C4-2B (cell line): Measurements from ENCODE around the gene PRKCE.

Experiments used
- H3K27ac ChIP-seq: fragments of 450-650 bp; 2 replicates; pipeline ENCODE4 v1.5.1; 2017
- CTCF ChIP-seq: fragments of 450-650 bp; conservative IDR thresholded peaks from 2 replicates; pipeline ENCODE4 v1.5.1; 2017; ENCODE audit warnings: mild to moderate bottlenecking
- ZFX ChIP-seq: fragments of 450-650 bp; IDR thresholded peaks from 2 replicates; pipeline ENCODE4 v1.6.1; 2017

PRKCE gene

GRCh38 chr2:45830322-45830721 lies 178.8 kb downstream of the PRKCE start:
- H3K27ac ChIP-seq = no peak overlapping the region
- no peak for TF ChIP-seq CTCF
- TF ChIP-seq ZFX = no peak

- TF ChIP-seq CTCF = no peak
- no peak for TF ChIP-seq ZFX
- no peak overlapping the region for H3K27ac ChIP-seq
These were observed 182.0 kb downstream of the PRKCE start for GRCh38 chr2:45833301-45833967.

DNA sequence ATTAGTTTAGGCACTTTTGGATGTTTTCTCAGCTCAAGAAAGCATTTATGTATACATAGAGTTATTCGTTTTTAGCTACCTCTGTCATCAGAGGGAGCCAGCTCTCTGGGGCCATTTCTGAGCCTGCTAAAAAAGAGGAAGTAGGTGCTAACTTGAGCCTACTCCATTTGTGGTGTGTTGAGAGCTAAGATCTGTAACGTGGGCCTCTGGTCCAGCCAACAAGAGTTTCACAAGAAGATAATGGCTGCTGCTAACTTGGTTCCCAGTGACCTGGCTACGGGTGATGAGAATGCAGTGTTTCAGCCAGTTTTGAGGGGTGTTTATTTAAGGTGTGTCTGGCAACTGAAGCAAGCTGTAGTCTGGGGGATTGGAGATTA lies 182.5 kb downstream of the PRKCE start:
- no peak overlapping the region for H3K27ac ChIP-seq

GRCh38 chr2:45834372-45834771 lies 182.9 kb downstream of the PRKCE start:
- TF ChIP-seq CTCF (no peak), ZFX (no peak)
- no peak overlapping the region for H3K27ac ChIP-seq

More for the DNA sequence above, 182.5 kb downstream of the PRKCE start:
- TF ChIP-seq ZFX = no peak
- no peak for TF ChIP-seq CTCF

DNA sequence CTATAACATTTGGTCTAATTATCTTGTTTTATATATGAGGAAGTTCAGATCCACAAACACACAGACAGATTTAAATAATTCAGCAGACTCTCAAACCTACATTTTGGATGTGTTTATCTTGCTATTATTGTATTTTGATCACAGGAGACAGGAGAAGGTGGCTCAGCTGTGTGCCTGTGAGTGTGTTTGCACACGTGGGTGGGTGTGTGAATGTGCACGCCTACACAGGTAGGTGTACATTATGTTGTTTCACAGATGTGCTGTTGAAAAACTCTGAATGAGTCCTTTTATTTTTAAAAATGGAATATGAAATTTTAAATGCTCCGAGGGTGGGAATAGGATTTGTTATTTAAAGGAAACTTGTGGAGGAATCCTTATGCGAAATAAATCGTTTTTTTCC lies 183.4 kb downstream of the PRKCE start:
- H3K27ac ChIP-seq = no peak overlapping the region

GRCh38 chr2:45836316-45836715 lies 184.8 kb downstream of the PRKCE start:
- no peak for TF ChIP-seq ZFX
- TF ChIP-seq CTCF = no peak
- no peak overlapping the region for H3K27ac ChIP-seq

More for the DNA sequence above, 183.4 kb downstream of the PRKCE start:
- TF ChIP-seq ZFX (no peak), CTCF (no peak)

- TF ChIP-seq CTCF = no peak
- TF ChIP-seq ZFX = no peak
- H3K27ac ChIP-seq = no peak overlapping the region
These were observed 185.3 kb downstream of the PRKCE start for GRCh38 chr2:45836740-45837139.
